ENCODE data around the gene IMMP2L. TPM values are rescaled to one million over a fixed set of nuclear protein-coding genes. Genes with fewer than 3 reads are reported as not detected.

Gene IMMP2L
- total RNA-seq, 1 donor from 2014 or later = 31.9 TPM

- ChIA-PET POLR2A (no interaction called here), CTCF (no interaction called here)
- no peak overlapping the region for H3K27ac Mint-ChIP-seq
- DNase-seq = no peak
- peaks cover 16% of the 10 kb centered on the region for H3K36me3 Mint-ChIP-seq (ENCODE audit: low read depth)
- peaks cover 17% of the 10 kb centered on the region for H3K9me3 Mint-ChIP-seq
- H3K4me1 Mint-ChIP-seq = no peaks in the 10 kb centered on the region
- ATAC-seq (ENCODE audit: low read depth) = no peak
- H3K4me3 Mint-ChIP-seq = no peak overlapping the region
- no peak for TF ChIP-seq CTCF (IDR thresholded peaks at IDR 0.05)
- intact Hi-C loops (cut with micrococcal nuclease) = no loop called here
- H3K27me3 Mint-ChIP-seq = no peaks in the 10 kb centered on the region
Measured at GRCh38 chr7:111346219-111346618, 216.1 kb downstream of the IMMP2L start.

- TF ChIP-seq CTCF (IDR thresholded peaks at IDR 0.05) = no peak
- no peak for DNase-seq
- H3K36me3 Mint-ChIP-seq (ENCODE audit: low read depth) = peaks cover 14% of the 10 kb centered on the region
- no peaks in the 10 kb centered on the region for H3K4me1 Mint-ChIP-seq
- no peak for ATAC-seq (ENCODE audit: low read depth)
- no peak overlapping the region for H3K27ac Mint-ChIP-seq
- peaks cover 17% of the 10 kb centered on the region for H3K9me3 Mint-ChIP-seq
- CTCF ChIA-PET = no interaction called here
- intact Hi-C loops (cut with micrococcal nuclease) = no loop called here
- POLR2A ChIA-PET = no interaction called here
- no peak overlapping the region for H3K4me3 Mint-ChIP-seq
- H3K27me3 Mint-ChIP-seq = no peaks in the 10 kb centered on the region
Measured at GRCh38 chr7:111343017-111343416, 219.3 kb downstream of the IMMP2L start.

GRCh38 chr7:111339006-111339405 is 223.3 kb downstream of the IMMP2L start:
- no peak for ATAC-seq (ENCODE audit: low read depth)
- intact Hi-C loops (cut with micrococcal nuclease) = no loop called here
- Mint-ChIP-seq H3K36me3 (ENCODE audit: low read depth) (peaks cover 8% of the 10 kb centered on the region), H3K27ac (no peak overlapping the region), H3K4me3 (no peak overlapping the region), H3K4me1 (no peaks in the 10 kb centered on the region), H3K27me3 (no peaks in the 10 kb centered on the region), H3K9me3 (peaks cover 8% of the 10 kb centered on the region)
- DNase-seq = no peak
- CTCF ChIA-PET = no interaction called here
- POLR2A ChIA-PET = no interaction called here
- no peak for TF ChIP-seq CTCF (IDR thresholded peaks at IDR 0.05)

DNA sequence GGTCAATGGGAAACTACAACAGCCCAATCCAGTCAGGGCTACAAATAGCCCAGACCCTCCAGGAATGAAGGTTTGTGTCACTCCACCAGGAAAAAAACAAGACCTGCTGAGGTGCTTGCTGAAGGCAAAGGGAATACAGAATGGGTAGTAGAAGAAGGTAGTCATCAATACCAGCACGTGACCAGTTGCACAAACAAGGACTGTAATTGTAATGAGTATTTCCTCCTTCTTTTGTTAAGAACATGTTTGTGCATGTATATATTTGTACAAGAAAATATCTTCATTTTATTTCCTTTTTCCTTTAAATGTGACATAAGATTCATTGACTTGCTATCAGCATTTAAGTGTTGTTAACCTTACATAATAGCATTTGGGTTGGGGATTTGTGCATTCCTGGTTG is 229.3 kb downstream of the IMMP2L start:
- peaks cover 4% of the 10 kb centered on the region for H3K9me3 Mint-ChIP-seq
- H3K27me3 Mint-ChIP-seq = no peaks in the 10 kb centered on the region
- H3K4me3 Mint-ChIP-seq = no peak overlapping the region
- peaks cover 2% of the 10 kb centered on the region for H3K36me3 Mint-ChIP-seq (ENCODE audit: low read depth)
- POLR2A ChIA-PET = no interaction called here
- DNase-seq (no peak), ATAC-seq (ENCODE audit: low read depth) (no peak)
- intact Hi-C loops (cut with micrococcal nuclease) = no loop called here
- TF ChIP-seq CTCF (IDR thresholded peaks at IDR 0.05) = no peak
- H3K4me1 Mint-ChIP-seq = peaks cover 16% of the 10 kb centered on the region
- no peak overlapping the region for H3K27ac Mint-ChIP-seq
- CTCF ChIA-PET = no interaction called here

GRCh38 chr7:111330235-111330523 is 232.1 kb downstream of the IMMP2L start:
- CTCF ChIA-PET = no interaction called here
- H3K36me3 Mint-ChIP-seq (ENCODE audit: low read depth) = peaks cover 2% of the 10 kb centered on the region
- no peak overlapping the region for H3K4me3 Mint-ChIP-seq
- H3K27ac Mint-ChIP-seq = no peak overlapping the region
- ATAC-seq (ENCODE audit: low read depth) = no peak
- H3K27me3 Mint-ChIP-seq = no peaks in the 10 kb centered on the region
- intact Hi-C loops (cut with micrococcal nuclease) = no loop called here
- TF ChIP-seq CTCF (IDR thresholded peaks at IDR 0.05) = no peak
- H3K9me3 Mint-ChIP-seq = peaks cover 4% of the 10 kb centered on the region
- POLR2A ChIA-PET = no interaction called here
- no peak for DNase-seq
- peaks cover 16% of the 10 kb centered on the region for H3K4me1 Mint-ChIP-seq
